Activated naive CD4-positive, alpha-beta T cell treated with anti-CD3 and anti-CD28 coated beads, Interleukin-2, amount 50 U/mL, for 24 hours (primary cell): ENCODE measurements around the gene PPP1R18.
"Not testable (repeated sequence)": the region's sequence is repeated elsewhere in the genome, so short reads cannot be mapped to it uniquely, and the experiment has no call there.

Experiments used
- H3K27ac Mint-ChIP-seq: one replicate; pipeline ENCODE4 v1.8.0; 2021; ENCODE audit warnings: mild to moderate bottlenecking, mixed read lengths
- H3K27me3 Mint-ChIP-seq: one replicate; pipeline ENCODE4 v1.8.0; 2021; ENCODE audit warnings: mixed read lengths
- H3K36me3 Mint-ChIP-seq: one replicate; pipeline ENCODE4 v1.8.0; 2021; ENCODE audit warnings: mixed read lengths
- H3K4me1 Mint-ChIP-seq: one replicate; pipeline ENCODE4 v1.8.0; 2021; ENCODE audit warnings: mixed read lengths
- H3K4me3 Mint-ChIP-seq: one replicate; pipeline ENCODE4 v1.8.0; 2021; ENCODE audit warnings: mild to moderate bottlenecking, mixed read lengths
- H3K9me3 Mint-ChIP-seq: one replicate; pipeline ENCODE4 v1.8.0; 2021; ENCODE audit warnings: mixed read lengths

PPP1R18 gene

GRCh38 chr6:30722025-30722279, 35.5 kb upstream of the PPP1R18 start:
- not testable (repeated sequence) for H3K9me3 Mint-ChIP-seq, H3K27me3 Mint-ChIP-seq
- Mint-ChIP-seq H3K36me3 (peaks cover 21% of the 10 kb centered on the region), H3K27ac (peak overlapping the region; percentile 95), H3K4me1 (peaks cover 52% of the 10 kb centered on the region), H3K4me3 (peak overlapping the region; percentile 98)

- H3K36me3 Mint-ChIP-seq, result peaks cover 22% of the 10 kb centered on the region
- H3K27ac Mint-ChIP-seq, result peak overlapping the region; percentile 95
- H3K4me3 Mint-ChIP-seq, result peak overlapping the region; percentile 98
- no peaks in the 10 kb centered on the region for H3K27me3 Mint-ChIP-seq
- no peaks in the 10 kb centered on the region for H3K9me3 Mint-ChIP-seq
- peaks cover 55% of the 10 kb centered on the region for H3K4me1 Mint-ChIP-seq
Observed at GRCh38 chr6:30721198-30722024, 35.0 kb upstream of the PPP1R18 start.

- Mint-ChIP-seq H3K27me3 (no peaks in the 10 kb centered on the region), H3K36me3 (peaks cover 24% of the 10 kb centered on the region), H3K4me1 (peaks cover 60% of the 10 kb centered on the region), H3K4me3 (peak overlapping the region; percentile 98), H3K27ac (peak overlapping the region; percentile 95), H3K9me3 (no peaks in the 10 kb centered on the region)
Observed at GRCh38 chr6:30720738-30721197, 34.3 kb upstream of the PPP1R18 start.

- peaks cover 23% of the 10 kb centered on the region for H3K36me3 Mint-ChIP-seq
Observed at GRCh38 chr6:30719791-30720737, 33.6 kb upstream of the PPP1R18 start, which contains the start of gene TUBB. TUBB (plus strand) TSS chr6:30720352; CDS start chr6:30720507, 155 bp downstream.

GRCh38 chr6:30719356-30719755, 32.9 kb upstream of the PPP1R18 start:
- no peaks in the 10 kb centered on the region for H3K27me3 Mint-ChIP-seq
- peaks cover 23% of the 10 kb centered on the region for H3K36me3 Mint-ChIP-seq
- H3K27ac Mint-ChIP-seq, result peak overlapping the region; percentile 93
- H3K9me3 Mint-ChIP-seq, result no peaks in the 10 kb centered on the region
- peaks cover 60% of the 10 kb centered on the region for H3K4me1 Mint-ChIP-seq
- peak overlapping the region; percentile 98 for H3K4me3 Mint-ChIP-seq

More at GRCh38 chr6:30719791-30720737, 33.6 kb upstream of the PPP1R18 start, which contains the start of gene TUBB:
- Mint-ChIP-seq H3K9me3 (no peaks in the 10 kb centered on the region), H3K27ac (peak within 1 kb of the TSS; percentile 95), H3K27me3 (no peaks in the 10 kb centered on the region), H3K4me1 (peaks cover 62% of the 10 kb centered on the region), H3K4me3 (peak within 1 kb of the TSS; percentile 98)

- H3K27ac Mint-ChIP-seq, result peak overlapping the region; percentile 99
- not testable (repeated sequence) for H3K9me3 Mint-ChIP-seq
Observed at GRCh38 chr6:30717845-30718720, 31.6 kb upstream of the PPP1R18 start.

GRCh38 chr6:30717129-30717844, 30.8 kb upstream of the PPP1R18 start, which contains the start of gene MDC1:
MDC1 (minus strand) TSS chr6:30717281; CDS start chr6:30715175, 2,106 bp downstream.
- peak within 1 kb of the TSS; percentile 98 for H3K4me3 Mint-ChIP-seq
- H3K36me3 Mint-ChIP-seq, result peaks cover 21% of the 10 kb centered on the region
- peaks cover 50% of the 10 kb centered on the region for H3K4me1 Mint-ChIP-seq
- no peaks in the 10 kb centered on the region for H3K27me3 Mint-ChIP-seq
- peak within 1 kb of the TSS; percentile 99 for H3K27ac Mint-ChIP-seq
- H3K9me3 Mint-ChIP-seq, result no peaks in the 10 kb centered on the region

More at GRCh38 chr6:30717845-30718720, 31.6 kb upstream of the PPP1R18 start:
- Mint-ChIP-seq H3K4me3 (peak overlapping the region; percentile 98), H3K36me3 (peaks cover 19% of the 10 kb centered on the region), H3K4me1 (peaks cover 49% of the 10 kb centered on the region)
- H3K27me3 Mint-ChIP-seq, result not testable (repeated sequence)

GRCh38 chr6:30716879-30717128, 30.4 kb upstream of the PPP1R18 start:
- Mint-ChIP-seq H3K4me3 (peak overlapping the region; percentile 98), H3K27me3 (no peaks in the 10 kb centered on the region), H3K4me1 (peaks cover 55% of the 10 kb centered on the region), H3K27ac (peak overlapping the region; percentile 99), H3K36me3 (peaks cover 22% of the 10 kb centered on the region), H3K9me3 (no peaks in the 10 kb centered on the region)

GRCh38 chr6:30714263-30714662, 27.8 kb upstream of the PPP1R18 start:
- peaks cover 20% of the 10 kb centered on the region for H3K36me3 Mint-ChIP-seq
- no peak overlapping the region for H3K27ac Mint-ChIP-seq
- H3K4me3 Mint-ChIP-seq, result no peak overlapping the region
- H3K27me3 Mint-ChIP-seq, result no peaks in the 10 kb centered on the region
- H3K4me1 Mint-ChIP-seq, result peaks cover 50% of the 10 kb centered on the region
- H3K9me3 Mint-ChIP-seq, result no peaks in the 10 kb centered on the region

GRCh38 chr6:30712441-30712945, 26.0 kb upstream of the PPP1R18 start:
- Mint-ChIP-seq H3K4me3 (no peak overlapping the region), H3K4me1 (peaks cover 48% of the 10 kb centered on the region), H3K27me3 (no peaks in the 10 kb centered on the region), H3K27ac (no peak overlapping the region), H3K9me3 (no peaks in the 10 kb centered on the region), H3K36me3 (peaks cover 28% of the 10 kb centered on the region)

GRCh38 chr6:30711758-30712380, 25.4 kb upstream of the PPP1R18 start:
- Mint-ChIP-seq H3K27me3 (no peaks in the 10 kb centered on the region), H3K27ac (no peak overlapping the region), H3K4me1 (peaks cover 42% of the 10 kb centered on the region), H3K9me3 (no peaks in the 10 kb centered on the region), H3K4me3 (no peak overlapping the region), H3K36me3 (peaks cover 28% of the 10 kb centered on the region)

GRCh38 chr6:30709101-30709868, 22.8 kb upstream of the PPP1R18 start:
- Mint-ChIP-seq H3K4me3 (no peak overlapping the region), H3K9me3 (no peaks in the 10 kb centered on the region), H3K4me1 (peaks cover 22% of the 10 kb centered on the region), H3K27me3 (no peaks in the 10 kb centered on the region), H3K36me3 (peaks cover 24% of the 10 kb centered on the region), H3K27ac (no peak overlapping the region)

GRCh38 chr6:30707281-30707850, 20.9 kb upstream of the PPP1R18 start:
- H3K36me3 Mint-ChIP-seq, result peaks cover 17% of the 10 kb centered on the region
- no peaks in the 10 kb centered on the region for H3K9me3 Mint-ChIP-seq
- no peak overlapping the region for H3K4me3 Mint-ChIP-seq
- no peaks in the 10 kb centered on the region for H3K27me3 Mint-ChIP-seq
- H3K4me1 Mint-ChIP-seq, result peaks cover 14% of the 10 kb centered on the region
- H3K27ac Mint-ChIP-seq, result no peak overlapping the region
